ENCODE data around the gene TSPOAP1.

The TSPOAP1 gene

DNA sequence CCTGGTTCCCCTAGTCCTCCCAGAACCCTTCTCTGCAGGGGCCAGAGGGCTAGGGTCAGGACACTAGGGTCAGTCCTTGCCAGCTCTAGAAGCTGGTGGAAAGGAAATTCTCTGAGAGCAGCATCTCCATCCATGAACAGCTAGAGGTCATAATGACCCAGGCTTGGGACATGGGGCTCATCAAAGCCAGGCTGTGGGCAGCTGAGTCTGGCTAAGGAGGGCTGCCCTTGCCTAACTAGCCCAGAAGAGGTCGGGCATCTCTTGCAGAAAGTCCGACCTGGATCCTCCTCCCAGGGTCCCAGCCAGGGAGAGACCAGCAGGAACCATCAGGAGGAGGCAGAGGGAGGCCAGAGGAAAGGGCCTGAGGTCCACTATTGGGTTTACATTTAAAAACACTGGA is 52.2 kb downstream of the TSPOAP1 start:
- no peak for DNase-seq

DNA sequence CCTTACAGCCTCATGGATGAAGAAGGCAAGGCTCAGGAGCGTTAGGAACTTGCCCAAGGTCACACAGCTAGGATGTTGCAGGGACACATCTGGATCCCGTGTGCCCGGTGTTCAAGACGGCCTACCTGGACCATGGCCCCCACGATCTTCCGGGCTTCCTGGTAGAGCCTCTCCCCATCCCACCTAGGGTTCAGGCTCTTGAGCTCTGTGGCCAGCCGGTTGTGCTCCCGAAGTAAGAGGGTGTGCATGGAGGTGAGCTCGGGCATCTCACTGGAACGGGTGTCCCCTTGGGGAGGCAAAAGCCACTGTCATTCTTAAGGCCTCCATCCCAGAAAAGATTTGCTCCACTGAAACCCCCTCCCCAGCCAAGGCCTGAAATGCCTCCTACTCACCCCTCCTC is 53.2 kb downstream of the TSPOAP1 start:
- DNase-seq: no peak

- DNase-seq: no peak
Measured at GRCh38 chr17:58273453-58274104, 55.0 kb downstream of the TSPOAP1 start.

- DNase-seq: no peak
Measured at GRCh38 chr17:58272367-58273280, 56.0 kb downstream of the TSPOAP1 start.

- DNase-seq: no peak
Measured at GRCh38 chr17:58271216-58271931, 57.2 kb downstream of the TSPOAP1 start.

DNA sequence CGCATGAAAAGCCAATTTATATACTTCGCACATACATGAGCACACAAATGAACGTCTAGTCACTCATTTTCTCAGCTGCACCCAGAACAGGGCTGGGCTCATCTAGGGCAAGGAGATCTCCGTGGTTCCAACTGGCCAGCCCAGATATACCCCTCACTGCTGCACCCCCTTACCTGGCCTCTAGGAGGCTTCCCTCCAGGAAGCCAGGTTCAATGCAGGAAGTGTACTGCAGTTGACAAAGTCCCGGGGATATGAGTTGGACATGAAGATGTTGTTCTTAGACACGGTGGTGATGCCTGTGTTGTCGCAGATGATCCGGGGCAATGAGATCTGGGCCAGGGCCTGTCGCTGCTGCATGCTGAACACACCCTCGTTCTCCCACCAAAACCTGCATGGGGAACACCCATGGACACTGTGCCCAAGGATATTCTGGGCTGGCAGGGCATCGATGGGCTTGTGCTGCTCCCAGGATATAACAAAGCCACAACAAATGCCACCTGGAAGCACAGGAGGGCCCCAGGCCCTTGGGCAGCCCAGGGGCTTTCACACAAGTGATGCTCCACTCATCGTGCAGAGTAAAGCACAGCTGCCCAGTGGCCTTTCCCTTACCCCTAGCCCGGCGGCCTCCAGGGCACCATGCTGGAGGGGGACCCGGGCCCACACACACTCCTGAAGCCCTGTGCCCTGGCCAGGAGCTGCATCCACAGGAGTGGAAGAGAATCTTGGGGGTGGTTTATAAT is 57.9 kb downstream of the TSPOAP1 start:
- no peak for DNase-seq

GRCh38 chr17:58269557-58270291 is 58.9 kb downstream of the TSPOAP1 start:
- DNase-seq: no peak

GRCh38 chr17:58268774-58269556 is 59.6 kb downstream of the TSPOAP1 start:
- no peak for DNase-seq

DNA sequence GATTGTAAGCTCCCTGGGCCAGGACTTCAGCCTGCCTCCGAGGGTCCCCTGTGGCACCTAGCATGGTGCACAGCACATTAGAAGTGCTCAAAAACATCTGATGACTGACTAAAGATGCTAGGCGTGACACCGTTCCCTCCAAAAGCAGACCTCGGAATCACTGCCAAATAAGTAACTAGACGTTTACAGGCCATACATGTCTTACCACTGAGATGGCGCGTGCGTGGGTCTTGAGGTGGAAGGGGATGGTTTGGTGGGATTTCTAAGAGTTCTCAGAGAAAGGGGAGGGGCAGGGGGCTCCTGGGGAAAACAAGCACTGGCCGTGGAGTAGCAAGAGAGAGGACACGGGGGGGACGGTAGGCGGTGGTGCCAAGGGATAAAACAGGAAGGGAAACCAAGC is 60.3 kb downstream of the TSPOAP1 start:
- DNase-seq: no peak

- no peak for DNase-seq
Measured at GRCh38 chr17:58267347-58268324, 61.0 kb downstream of the TSPOAP1 start.

DNA sequence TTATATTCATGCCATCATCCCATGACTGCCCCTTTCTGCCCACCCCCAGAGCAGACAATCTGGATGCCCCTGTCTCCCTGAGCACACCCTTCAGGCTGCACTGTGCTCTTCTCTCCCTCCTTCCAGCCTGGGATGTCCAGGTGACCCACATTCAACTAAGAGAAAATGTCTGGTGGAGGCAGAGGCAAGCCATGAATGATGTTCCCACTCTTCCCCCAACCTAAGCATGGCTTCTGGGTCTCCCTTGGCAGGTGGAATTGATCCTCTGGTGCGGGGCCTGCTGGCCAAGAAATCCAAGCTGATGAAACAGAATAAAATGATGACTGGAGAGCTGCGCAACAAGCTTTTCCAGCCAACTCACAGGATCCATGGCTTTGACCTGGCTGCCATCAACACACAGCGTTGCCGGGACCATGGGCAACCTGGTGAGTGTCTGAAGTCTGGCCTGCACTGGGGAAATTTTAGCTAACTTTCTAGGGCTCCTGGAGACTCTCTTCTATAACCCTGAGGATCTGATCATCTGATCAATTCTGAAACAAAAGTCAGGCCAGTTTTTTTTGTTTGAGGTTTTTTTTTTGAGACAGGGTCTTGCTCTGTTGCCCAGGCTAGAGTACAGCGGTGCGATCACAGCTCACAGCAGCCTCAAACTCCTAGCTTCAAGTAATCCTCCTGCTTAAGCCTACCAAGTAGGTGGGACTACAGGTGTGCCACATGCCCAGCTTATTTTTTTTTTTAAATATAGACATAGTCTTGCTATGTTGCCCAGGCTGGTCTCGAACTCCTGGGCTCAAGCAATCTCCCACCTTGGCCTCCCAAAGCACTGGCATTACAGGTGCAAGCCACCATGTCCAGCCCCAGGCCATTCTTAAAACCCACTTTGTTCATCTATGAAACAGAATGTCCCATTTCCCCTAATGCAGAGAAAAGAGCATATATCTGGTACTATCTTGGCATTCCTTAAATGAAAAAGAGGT is 62.4 kb downstream of the TSPOAP1 start:
- DNase-seq: no peak

GRCh38 chr17:58265271-58265670 is 63.3 kb downstream of the TSPOAP1 start:
- no peak for DNase-seq

- DNase-seq: no peak
Measured at GRCh38 chr17:58264407-58265103, 64.0 kb downstream of the TSPOAP1 start.

- no peak for DNase-seq
Measured at GRCh38 chr17:58263773-58264172, 64.8 kb downstream of the TSPOAP1 start.

- no peak for DNase-seq
Measured at GRCh38 chr17:58262149-58262548, 66.4 kb downstream of the TSPOAP1 start.

DNA sequence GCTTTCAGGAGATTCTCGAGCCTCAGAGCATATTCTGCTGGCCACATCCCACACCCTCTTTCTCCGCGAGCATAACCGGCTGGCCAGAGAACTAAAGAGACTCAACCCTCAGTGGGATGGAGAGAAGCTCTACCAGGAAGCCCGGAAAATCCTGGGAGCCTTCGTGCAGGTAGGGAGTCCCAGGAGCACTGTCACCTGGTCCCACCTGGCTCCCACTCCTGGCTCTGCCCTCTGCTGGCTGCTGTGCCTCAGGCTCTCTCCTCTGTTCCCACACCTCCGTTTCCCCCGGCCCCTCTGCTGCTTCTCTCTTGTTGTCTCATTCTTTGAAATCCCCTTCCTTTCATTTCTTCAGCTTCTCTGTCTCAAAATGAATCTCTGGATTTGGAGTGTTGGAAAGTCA is 73.8 kb downstream of the TSPOAP1 start:
- no peak for DNase-seq

DNA sequence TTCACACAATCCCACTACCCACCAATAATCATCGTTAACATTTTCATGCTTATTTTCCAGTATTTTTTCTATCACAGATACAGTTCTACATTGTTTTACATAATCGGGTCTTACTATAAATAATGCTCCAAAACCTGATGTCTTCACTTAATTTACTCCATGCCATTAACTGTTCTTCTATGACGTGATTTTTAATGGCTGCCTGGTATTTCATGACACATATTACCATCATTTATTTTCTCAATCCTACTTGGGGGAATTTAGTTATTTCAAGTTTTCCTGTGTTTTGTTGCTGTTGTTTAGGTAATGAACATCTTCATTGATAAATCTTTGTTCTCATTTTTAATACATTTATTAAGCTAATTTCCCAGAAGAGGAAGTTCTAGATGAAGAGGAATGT is 75.5 kb downstream of the TSPOAP1 start:
- no peak for DNase-seq

- DNase-seq: no peak
Measured at GRCh38 chr17:58252141-58252540, 76.5 kb downstream of the TSPOAP1 start.

All from NCI-H1694 (cell line).